IPS-20b (cell line): ENCODE results near the gene LRRC8C.
"Not testable (repeated sequence)": the region's sequence is repeated elsewhere in the genome, so short reads cannot be mapped to it uniquely, and the experiment has no call there.

Experiments
- H3K27ac ChIP-seq: one replicate; pipeline ENCODE4 v1.5.1; 2013; ENCODE audit warnings: low read length
- H3K27me3 ChIP-seq: 2 replicates; pipeline ENCODE4 v1.6.1; 2013; ENCODE audit warnings: mild to moderate bottlenecking, low read length, inconsistent platforms; ENCODE audit not compliant: insufficient read depth
- H3K36me3 ChIP-seq: 2 replicates; pipeline ENCODE4 v1.6.1; 2013; ENCODE audit warnings: low read depth, mild to moderate bottlenecking, inconsistent platforms, low read length, moderate library complexity; ENCODE audit not compliant: insufficient read depth
- H3K4me1 ChIP-seq: 2 replicates; pipeline ENCODE4 v1.6.1; 2013; ENCODE audit warnings: mild to moderate bottlenecking, control low read depth, inconsistent platforms, low read length, moderate library complexity; ENCODE audit not compliant: insufficient read depth
- H3K4me3 ChIP-seq: 2 replicates; pipeline ENCODE4 v1.5.1; 2013; ENCODE audit warnings: mild to moderate bottlenecking, low read length, inconsistent platforms
- H3K9ac ChIP-seq: 2 replicates; pipeline ENCODE4 v1.6.1; 2013; ENCODE audit warnings: low read depth, mild to moderate bottlenecking, inconsistent platforms, low read length, moderate library complexity
- H3K9me3 ChIP-seq: 2 replicates; pipeline ENCODE4 v1.6.1; 2013; ENCODE audit warnings: mild to moderate bottlenecking, low read depth, low read length, inconsistent platforms; ENCODE audit not compliant: insufficient read depth

Gene LRRC8C

DNA sequence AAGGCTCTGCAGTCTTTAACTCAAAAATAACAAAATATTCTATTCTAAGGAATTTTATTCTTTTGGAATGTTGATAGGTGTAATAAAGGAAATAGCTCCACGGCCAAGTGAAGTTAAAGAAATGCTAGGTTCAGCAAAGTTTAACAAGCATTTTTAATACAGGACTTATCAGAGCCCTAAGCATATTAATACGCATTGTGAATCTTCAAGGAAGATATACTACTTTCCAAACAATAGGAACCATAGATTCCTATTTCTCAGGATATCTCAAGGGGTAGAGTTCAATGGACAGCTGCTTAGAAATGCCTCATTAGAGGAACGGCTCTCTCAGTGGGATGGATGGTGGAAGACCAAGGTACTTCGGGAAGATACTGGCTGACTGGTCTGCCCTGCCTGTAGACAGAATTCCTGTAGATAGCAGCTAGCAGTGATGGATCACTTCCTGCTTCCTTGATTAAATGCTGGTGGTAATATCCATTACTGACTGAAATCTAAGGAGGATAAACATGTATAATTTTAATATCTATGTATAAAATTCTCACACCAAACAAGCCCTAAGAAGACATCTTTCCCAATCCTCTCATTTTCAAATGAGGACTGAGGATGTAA is 8.1 kb upstream of the LRRC8C start:
- Histone ChIP-seq H3K9ac (no peak overlapping the region), H3K4me1 (no peaks in the 10 kb centered on the region), H3K4me3 (no peak overlapping the region), H3K36me3 (no peaks in the 10 kb centered on the region), H3K27ac (no peak overlapping the region), H3K9me3 (no peaks in the 10 kb centered on the region), H3K27me3 (no peaks in the 10 kb centered on the region)

GRCh38 chr1:89627596-89627962 is 5.3 kb upstream of the LRRC8C start:
- Histone ChIP-seq H3K36me3 (no peaks in the 10 kb centered on the region), H3K27me3 (peaks cover 25% of the 10 kb centered on the region), H3K9ac (no peak overlapping the region), H3K4me3 (no peak overlapping the region), H3K9me3 (no peaks in the 10 kb centered on the region), H3K4me1 (no peaks in the 10 kb centered on the region; the same call in 1 of the 2 replicates), H3K27ac (no peak overlapping the region)

DNA sequence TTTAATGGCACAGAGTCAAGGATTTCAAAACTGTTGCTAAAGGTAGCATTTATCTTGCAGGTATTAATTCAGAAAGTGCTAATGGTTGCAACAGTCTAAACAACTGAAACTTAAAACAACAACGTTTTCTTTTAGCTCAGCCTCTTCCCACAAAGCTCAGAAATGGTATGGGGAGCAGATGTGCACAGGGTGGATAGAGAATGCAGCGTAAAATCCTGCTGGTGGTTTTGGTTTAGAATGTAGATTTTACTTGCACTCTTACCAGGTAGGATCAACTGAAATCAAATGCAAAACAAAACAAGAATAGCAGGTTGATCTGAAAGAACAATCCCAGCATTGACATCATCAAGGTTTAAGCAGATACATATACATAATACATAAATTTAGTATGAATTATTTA is 3.8 kb upstream of the LRRC8C start:
- no peak overlapping the region for H3K27ac ChIP-seq
- no peaks in the 10 kb centered on the region for H3K9me3 ChIP-seq
- no peak overlapping the region for H3K4me3 ChIP-seq
- no peaks in the 10 kb centered on the region; the same call in 1 of the 2 replicates for H3K4me1 ChIP-seq
- H3K27me3 ChIP-seq = peaks cover 38% of the 10 kb centered on the region
- H3K36me3 ChIP-seq = no peaks in the 10 kb centered on the region
- H3K9ac ChIP-seq = no peak overlapping the region

GRCh38 chr1:89629600-89629999 is 3.3 kb upstream of the LRRC8C start:
- not testable (repeated sequence) for H3K9ac ChIP-seq, H3K36me3 ChIP-seq, H3K27ac ChIP-seq, H3K4me1 ChIP-seq, H3K9me3 ChIP-seq, H3K4me3 ChIP-seq
- peaks cover 42% of the 10 kb centered on the region for H3K27me3 ChIP-seq

GRCh38 chr1:89630048-89630447 is 2.9 kb upstream of the LRRC8C start:
- Histone ChIP-seq H3K27me3 (peaks cover 47% of the 10 kb centered on the region), H3K9me3 (no peaks in the 10 kb centered on the region), H3K27ac (no peak overlapping the region), H3K9ac (no peak overlapping the region), H3K4me1 (no peaks in the 10 kb centered on the region; the same call in 1 of the 2 replicates), H3K36me3 (no peaks in the 10 kb centered on the region), H3K4me3 (no peak overlapping the region)

DNA sequence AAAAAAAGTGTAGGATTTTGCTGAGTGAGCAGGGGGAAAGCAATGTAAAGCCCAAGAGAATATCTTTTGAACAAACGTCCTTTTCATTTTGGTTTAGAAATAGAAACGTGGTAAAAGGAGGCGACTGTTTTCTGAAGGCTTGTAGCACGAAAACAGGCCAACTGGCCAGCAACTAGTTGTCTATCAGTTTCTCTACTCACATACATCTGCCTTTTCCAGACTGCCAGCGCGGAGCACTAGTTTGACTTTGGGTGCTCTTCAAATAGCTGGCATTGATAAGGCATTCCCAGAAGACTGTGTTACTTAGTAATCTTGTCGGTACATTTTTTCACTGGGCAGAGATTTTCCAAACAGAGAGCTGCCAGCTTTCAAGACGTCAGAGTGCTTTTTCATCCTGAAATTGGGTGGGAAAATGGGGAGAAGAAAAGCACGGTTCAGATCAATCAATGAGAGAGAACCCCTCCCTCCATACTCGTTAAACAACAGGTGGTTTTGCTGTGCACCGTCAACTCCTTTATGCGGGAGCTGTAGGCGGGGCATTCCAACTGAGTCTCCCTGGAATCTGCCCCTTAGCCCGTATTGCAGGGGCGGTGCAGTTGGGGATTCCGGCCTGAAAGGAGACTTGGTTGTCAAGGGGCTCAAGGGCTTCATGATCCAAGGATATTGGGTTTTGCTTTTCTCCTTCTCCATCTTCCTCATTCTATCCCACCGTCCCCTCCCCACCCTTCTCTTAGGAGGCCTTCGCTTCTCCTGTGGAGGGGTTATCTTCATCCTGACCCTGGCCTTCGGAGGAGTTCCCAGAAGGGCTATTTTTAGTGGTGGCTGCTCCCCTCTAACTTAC is 884 bp upstream of the LRRC8C start:
- H3K27me3 ChIP-seq = peaks cover 62% of the 10 kb centered on the region
- peak overlapping the region; percentile 91 for H3K4me3 ChIP-seq
- no peak overlapping the region for H3K27ac ChIP-seq
- peak overlapping the region; percentile 60; the same call in 1 of the 2 replicates for H3K9ac ChIP-seq
- no peaks in the 10 kb centered on the region; the same call in 1 of the 2 replicates for H3K4me1 ChIP-seq
- H3K36me3 ChIP-seq = no peaks in the 10 kb centered on the region
- no peaks in the 10 kb centered on the region for H3K9me3 ChIP-seq

DNA sequence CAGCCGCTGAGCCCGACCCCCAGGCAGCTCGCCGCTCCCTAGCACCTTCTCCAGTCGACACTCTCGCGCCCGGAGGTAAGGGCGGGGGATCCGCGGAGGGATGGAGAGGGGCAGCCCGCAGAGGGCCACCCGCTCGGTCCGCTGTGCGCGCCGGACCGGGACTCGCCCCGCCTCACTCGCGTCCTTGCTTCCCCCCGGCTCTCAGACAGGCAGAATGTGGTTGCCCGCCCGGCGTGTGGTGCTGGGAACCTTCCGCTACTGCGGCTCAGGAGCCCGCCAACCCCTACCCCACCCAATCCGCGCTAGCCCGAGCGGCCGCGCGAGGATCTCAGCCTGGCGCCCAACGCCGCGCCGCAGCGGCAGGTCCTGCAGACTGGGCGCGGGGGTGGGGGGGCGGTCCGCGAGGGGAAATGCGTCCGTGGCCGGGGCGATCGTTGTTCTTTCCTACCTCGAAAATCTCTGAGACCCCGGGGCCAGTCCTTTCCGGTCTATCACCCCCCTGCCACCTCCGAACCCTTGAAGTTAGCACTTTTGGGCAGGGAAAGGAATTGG is 404 bp downstream of the LRRC8C start:
- peak overlapping the region; percentile 33; the same call in 1 of the 2 replicates for H3K9ac ChIP-seq
- H3K27me3 ChIP-seq = peaks cover 62% of the 10 kb centered on the region
- H3K4me3 ChIP-seq = peak overlapping the region; percentile 91
- H3K27ac ChIP-seq = no peak overlapping the region
- H3K4me1 ChIP-seq = no peaks in the 10 kb centered on the region; the same call in 1 of the 2 replicates
- H3K9me3 ChIP-seq = no peaks in the 10 kb centered on the region
- no peaks in the 10 kb centered on the region for H3K36me3 ChIP-seq

DNA sequence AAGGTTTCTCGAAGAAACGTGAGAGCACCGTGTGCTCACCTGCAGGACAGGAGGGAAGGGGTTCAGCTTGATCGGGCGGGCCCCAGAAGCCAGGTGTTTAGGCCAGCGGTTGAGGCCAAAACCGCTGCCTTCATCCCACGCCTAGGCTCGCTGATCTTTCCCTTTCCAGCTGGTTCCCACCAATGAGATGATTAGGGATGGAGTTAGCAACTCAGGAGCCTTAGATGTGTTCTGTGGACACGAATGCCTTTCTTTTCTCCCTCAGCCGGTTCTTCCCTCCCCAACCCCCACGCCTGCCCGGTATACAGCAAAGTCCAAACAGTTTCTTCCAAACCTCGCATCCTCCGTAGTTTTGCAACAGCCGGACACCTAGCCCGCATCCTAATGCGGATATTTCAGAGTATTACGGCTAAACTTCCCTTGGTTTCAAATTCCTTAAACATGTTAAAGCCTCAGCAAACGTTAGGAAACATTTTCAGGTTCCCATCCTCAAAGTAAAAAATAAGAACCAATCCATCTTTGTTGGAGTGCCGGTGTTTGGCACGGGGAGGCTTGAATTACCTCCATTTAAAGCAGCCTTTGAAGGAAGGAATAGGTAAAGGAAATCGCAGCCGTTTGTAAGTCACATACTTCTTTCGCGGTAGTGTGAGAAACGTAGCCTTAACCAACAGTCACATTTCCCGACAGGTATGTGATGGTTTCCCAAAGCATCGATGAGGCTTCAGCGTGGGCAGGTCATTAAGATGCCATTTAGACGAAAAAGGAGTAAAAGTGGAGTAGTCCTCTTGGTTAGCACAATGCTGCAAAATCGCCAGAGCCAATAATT is 1.1 kb downstream of the LRRC8C start:
- H3K9me3 ChIP-seq = no peaks in the 10 kb centered on the region
- no peaks in the 10 kb centered on the region for H3K36me3 ChIP-seq
- peak overlapping the region; percentile 91 for H3K4me3 ChIP-seq
- peaks cover 62% of the 10 kb centered on the region for H3K27me3 ChIP-seq
- peak overlapping the region; percentile 33; the same call in 1 of the 2 replicates for H3K9ac ChIP-seq
- no peak overlapping the region for H3K27ac ChIP-seq
- H3K4me1 ChIP-seq = no peaks in the 10 kb centered on the region; the same call in 1 of the 2 replicates

DNA sequence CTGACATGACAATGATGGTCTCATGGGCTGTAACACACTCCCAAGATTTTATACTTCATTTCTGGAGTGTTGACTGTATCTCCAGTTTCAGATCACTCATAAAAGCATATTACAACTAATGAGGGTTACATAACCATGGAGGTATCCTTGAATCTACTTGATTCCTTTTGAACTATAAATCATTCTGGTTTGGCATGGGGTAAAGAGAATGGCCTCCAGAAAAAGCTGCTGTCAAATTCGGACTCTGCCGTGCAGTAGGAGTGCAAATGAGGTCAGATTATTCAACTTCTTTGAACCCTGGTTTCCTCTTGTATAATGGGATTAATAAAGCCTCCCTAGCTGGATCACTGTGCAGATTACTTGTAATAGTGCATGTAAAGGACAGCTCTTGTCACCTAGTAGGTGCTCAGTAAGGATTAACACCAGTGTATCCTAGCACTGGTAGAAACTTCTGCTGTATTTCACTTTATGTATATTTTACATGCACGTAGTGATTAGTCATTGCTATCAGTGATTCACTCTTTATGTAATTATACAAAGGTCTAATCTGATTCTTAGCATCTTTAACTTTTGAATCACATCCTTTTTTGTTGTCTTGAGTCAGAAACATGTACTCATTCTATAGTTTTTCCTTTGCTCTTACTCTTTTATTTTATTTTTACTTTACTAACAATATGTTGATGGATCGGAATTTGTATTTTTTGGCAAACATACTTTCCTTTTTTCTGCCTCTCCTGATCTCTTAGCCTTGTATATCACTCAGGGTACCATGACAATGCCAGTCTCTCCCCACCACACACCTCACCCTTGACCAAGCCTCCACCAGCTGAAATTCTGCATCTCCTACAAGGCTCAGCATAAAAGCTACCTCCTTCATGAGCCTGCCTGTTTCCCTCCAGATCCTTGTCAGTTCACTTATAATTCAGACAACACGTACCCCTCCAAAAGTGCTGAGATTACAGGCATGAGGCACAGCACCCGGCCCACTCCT is 3.2 kb downstream of the LRRC8C start:
- H3K36me3 ChIP-seq = no peaks in the 10 kb centered on the region
- H3K4me3 ChIP-seq = no peak overlapping the region
- no peak overlapping the region for H3K27ac ChIP-seq
- H3K9ac ChIP-seq = no peak overlapping the region
- H3K4me1 ChIP-seq = no peaks in the 10 kb centered on the region; the same call in 1 of the 2 replicates
- H3K9me3 ChIP-seq = no peaks in the 10 kb centered on the region
- peaks cover 51% of the 10 kb centered on the region for H3K27me3 ChIP-seq

DNA sequence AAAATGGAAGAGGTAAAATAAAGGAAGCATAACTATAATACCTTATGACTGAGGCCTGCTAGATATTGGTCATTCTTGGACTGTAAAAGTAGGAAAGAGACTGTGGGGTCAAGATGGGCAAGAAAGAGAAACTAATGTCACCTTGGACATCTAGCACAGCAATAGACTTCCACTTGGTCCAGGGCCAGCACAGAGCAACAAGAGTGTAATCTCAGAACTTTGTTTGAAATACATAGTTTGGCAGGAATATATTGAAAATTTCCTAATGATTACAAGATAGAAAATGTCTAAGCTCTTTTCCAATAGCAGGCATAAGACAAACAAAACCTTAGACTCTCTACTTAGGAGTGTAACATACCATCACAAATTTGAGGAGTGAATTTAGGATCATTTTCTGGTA is 4.6 kb downstream of the LRRC8C start:
- Histone ChIP-seq H3K9me3 (no peaks in the 10 kb centered on the region), H3K4me1 (no peaks in the 10 kb centered on the region), H3K36me3 (no peaks in the 10 kb centered on the region), H3K4me3 (no peak overlapping the region), H3K27me3 (peaks cover 38% of the 10 kb centered on the region), H3K27ac (no peak overlapping the region), H3K9ac (no peak overlapping the region)
